OCI-LY3 (cell line): ENCODE measurements around the gene TULP4.

Source experiments
- EZH2phosphoT487 ChIP-seq: fragments of 200-600 bp; shearing (Covaris generic); IDR thresholded peaks from 2 replicates; pipeline ENCODE4 v1.6.1; 2018; ENCODE audit warnings: antibody characterized with exemption, mixed run types, low read depth
- TF ChIP-seq, protein P1 (sequence below): fragments of 200-600, 300-600 bp; sonication (generic); IDR thresholded peaks from 2 replicates; pipeline ENCODE4 v1.5.1; 2014; ENCODE audit warnings: antibody characterized with exemption, low read length, low read depth

DNA sequence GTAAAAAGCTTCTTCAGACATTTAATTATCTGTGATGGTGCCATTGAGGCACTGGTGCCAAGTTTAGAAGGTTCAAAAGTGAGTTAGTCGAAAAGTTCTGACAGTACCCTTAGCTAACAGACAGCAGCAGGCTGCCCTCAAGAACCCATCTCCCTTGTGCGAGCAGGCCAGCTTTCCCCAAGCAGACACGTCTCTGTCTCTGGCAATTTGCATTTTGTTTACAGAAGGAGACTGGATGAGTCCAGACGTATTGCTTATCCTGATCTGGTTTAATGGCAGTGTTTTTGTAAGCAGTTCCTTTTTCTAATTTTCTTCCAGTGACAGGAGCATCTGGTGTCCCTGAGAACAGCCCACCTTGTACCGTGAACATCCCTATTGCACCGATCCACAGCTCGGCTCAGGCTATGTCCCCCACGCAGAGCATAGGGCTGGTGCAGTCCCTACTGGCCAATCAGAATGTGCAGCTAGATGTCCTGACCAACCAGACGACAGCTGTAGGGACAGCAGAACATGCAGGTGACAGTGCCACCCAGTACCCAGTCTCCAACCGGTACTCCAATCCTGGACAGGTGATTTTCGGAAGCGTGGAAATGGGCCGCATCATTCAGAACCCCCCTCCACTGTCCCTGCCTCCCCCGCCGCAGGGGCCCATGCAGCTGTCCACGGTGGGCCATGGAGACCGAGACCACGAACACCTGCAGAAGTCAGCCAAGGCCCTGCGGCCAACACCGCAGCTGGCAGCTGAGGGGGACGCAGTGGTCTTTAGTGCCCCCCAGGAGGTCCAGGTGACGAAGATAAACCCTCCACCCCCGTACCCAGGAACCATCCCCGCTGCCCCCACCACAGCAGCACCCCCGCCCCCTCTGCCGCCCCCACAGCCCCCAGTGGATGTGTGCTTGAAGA is 189.3 kb downstream of the TULP4 start:
- TF ChIP-seq, protein P1, sequence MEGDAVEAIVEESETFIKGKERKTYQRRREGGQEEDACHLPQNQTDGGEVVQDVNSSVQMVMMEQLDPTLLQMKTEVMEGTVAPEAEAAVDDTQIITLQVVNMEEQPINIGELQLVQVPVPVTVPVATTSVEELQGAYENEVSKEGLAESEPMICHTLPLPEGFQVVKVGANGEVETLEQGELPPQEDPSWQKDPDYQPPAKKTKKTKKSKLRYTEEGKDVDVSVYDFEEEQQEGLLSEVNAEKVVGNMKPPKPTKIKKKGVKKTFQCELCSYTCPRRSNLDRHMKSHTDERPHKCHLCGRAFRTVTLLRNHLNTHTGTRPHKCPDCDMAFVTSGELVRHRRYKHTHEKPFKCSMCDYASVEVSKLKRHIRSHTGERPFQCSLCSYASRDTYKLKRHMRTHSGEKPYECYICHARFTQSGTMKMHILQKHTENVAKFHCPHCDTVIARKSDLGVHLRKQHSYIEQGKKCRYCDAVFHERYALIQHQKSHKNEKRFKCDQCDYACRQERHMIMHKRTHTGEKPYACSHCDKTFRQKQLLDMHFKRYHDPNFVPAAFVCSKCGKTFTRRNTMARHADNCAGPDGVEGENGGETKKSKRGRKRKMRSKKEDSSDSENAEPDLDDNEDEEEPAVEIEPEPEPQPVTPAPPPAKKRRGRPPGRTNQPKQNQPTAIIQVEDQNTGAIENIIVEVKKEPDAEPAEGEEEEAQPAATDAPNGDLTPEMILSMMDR = no peak
- TF ChIP-seq EZH2phosphoT487 = no peak
